Thymus (tissue), 11 donors: Measurements from ENCODE around the gene WWTR1. TPM values are rescaled to one million over a fixed set of nuclear protein-coding genes. Genes with fewer than 3 reads are reported as not detected.
A peak's percentile ranks its signal among the peaks of the same experiment; 100 is the strongest.

Experiments used
- DNase-seq, 9 donors: peaks; one replicate each; pipeline ENCODE4 v3.0.0-alpha.2; 2013; ENCODE audit warnings: low spot score in 9 of 9, low read depth in 6 of 9, missing footprints in 1 of 9
- H3K27ac ChIP-seq, 2 donors: one replicate each; pipeline ENCODE4 v1.5.1; 2013; ENCODE audit warnings: control low read depth in 1 of 2, low read depth in 1 of 2, low read length in 1 of 2, mild to moderate bottlenecking in 1 of 2, moderate library complexity in 1 of 2
- H3K27me3 ChIP-seq, 2 donors: one replicate each; pipeline ENCODE4 v1.5.1; 2013; ENCODE audit warnings: low read length in 1 of 2; ENCODE audit not compliant: control insufficient read depth in 2 of 2, insufficient read depth in 1 of 2
- H3K36me3 ChIP-seq, 2 donors: one replicate each; pipeline ENCODE4 v1.5.1; 2013; ENCODE audit warnings: low read length in 1 of 2, mild to moderate bottlenecking in 1 of 2, moderate library complexity in 1 of 2; ENCODE audit not compliant: control insufficient read depth in 2 of 2, insufficient read depth in 2 of 2
- H3K4me1 ChIP-seq, 2 donors: one replicate each; pipeline ENCODE4 v1.5.1; 2013; ENCODE audit warnings: low read length in 2 of 2; ENCODE audit not compliant: control insufficient read depth in 2 of 2, insufficient read depth in 2 of 2
- H3K4me3 ChIP-seq, 2 donors: one replicate each; pipeline ENCODE4 v1.5.1; 2013; ENCODE audit warnings: low read length in 2 of 2, control low read depth in 1 of 2, mild to moderate bottlenecking in 1 of 2
- H3K9me3 ChIP-seq, 2 donors: one replicate each; pipeline ENCODE4 v1.5.1; 2013; ENCODE audit warnings: low read length in 1 of 2, mild to moderate bottlenecking in 1 of 2; ENCODE audit not compliant: control insufficient read depth in 2 of 2, insufficient read depth in 1 of 2
- WGBS: extraction: QIAGEN DNeasy Blood & Tissue Kit; methylation state at CpG from one replicate; pipeline ENCODE4 v1.1.7; 2013; 5-methylcytosine and 5-hydroxymethylcytosine counted together
- polyA plus RNA-seq: library from polyadenylated mRNA; stranded (reverse); fragments of 200-250 nt; gene quantifications from one replicate; pipeline ENCODE4 v1.2.3, GENCODE V29; 2013
- total RNA-seq: library from RNA; stranded (reverse); fragments of 120-200 nt; gene quantifications from one replicate; pipeline ENCODE4 v1.2.4, GENCODE V29; 2013
- donor health status: healthy.

The WWTR1 gene
- total and polyA plus RNA-seq, 2 donors = 1.6 to 12.9 TPM

DNA sequence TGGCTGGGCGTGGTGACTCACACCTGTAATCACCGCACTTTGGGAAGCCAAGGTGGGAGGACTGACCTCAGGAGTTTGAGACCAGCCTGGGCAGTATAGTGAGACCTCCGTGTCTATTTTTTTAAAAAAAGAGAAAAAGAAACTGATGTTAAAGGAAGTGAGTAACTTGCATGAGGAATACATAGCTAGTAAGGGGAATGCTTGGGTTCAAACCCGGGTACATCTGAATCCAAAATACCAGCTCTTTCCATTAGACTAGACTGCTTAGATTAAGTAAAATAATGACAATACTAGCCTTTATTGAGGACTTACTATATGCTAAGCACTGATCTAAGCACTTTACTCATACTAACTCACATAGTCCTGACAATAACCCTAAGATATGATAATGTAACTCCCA is 160.9 kb downstream of the WWTR1 start:
- 96% methylated on average over 4 of the region's 4 CpGs for WGBS

DNA sequence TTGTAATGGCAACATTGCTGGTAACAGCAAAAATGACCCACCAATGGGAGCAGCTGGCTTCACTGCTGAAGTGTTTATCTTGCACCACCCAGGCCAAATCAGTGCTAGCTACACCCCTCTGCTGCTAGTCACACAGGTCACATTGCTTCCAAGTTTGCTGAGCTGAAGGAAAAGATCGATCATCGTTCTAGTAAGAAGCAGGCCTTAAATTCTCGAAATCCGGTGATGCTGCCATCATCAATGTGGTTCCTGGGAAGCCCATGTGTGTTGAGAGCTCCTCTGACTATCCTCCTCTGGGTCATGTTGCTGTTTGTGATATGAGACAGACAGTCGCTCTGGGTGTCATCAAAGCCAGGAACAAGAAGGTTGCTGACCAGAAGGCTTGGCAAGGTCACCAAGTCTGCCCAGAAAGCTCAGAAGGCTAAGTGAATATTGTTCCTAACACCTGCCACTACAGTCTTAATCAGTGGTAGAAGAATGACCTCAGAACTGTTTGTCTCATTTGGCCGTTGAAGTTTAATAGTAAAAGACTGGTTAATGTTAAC is 162.2 kb downstream of the WWTR1 start:
- 97% methylated on average over 6 of the region's 6 CpGs for WGBS
- Histone ChIP-seq H3K9me3 (no peaks in the 10 kb centered on the region), H3K27ac (no peak overlapping the region), H3K27me3 (no peaks in the 10 kb centered on the region), H3K36me3 (no peaks in the 10 kb centered on the region), H3K4me3 (no peak overlapping the region), H3K4me1 (no peaks in the 10 kb centered on the region)
- no peak for DNase-seq

More for the DNA sequence above, 160.9 kb downstream of the WWTR1 start:
- Histone ChIP-seq H3K4me3 (no peak overlapping the region), H3K36me3 (no peaks in the 10 kb centered on the region), H3K9me3 (no peaks in the 10 kb centered on the region), H3K27ac (no peak overlapping the region), H3K27me3 (no peaks in the 10 kb centered on the region), H3K4me1 (no peaks in the 10 kb centered on the region)
- DNase-seq = no peak

DNA sequence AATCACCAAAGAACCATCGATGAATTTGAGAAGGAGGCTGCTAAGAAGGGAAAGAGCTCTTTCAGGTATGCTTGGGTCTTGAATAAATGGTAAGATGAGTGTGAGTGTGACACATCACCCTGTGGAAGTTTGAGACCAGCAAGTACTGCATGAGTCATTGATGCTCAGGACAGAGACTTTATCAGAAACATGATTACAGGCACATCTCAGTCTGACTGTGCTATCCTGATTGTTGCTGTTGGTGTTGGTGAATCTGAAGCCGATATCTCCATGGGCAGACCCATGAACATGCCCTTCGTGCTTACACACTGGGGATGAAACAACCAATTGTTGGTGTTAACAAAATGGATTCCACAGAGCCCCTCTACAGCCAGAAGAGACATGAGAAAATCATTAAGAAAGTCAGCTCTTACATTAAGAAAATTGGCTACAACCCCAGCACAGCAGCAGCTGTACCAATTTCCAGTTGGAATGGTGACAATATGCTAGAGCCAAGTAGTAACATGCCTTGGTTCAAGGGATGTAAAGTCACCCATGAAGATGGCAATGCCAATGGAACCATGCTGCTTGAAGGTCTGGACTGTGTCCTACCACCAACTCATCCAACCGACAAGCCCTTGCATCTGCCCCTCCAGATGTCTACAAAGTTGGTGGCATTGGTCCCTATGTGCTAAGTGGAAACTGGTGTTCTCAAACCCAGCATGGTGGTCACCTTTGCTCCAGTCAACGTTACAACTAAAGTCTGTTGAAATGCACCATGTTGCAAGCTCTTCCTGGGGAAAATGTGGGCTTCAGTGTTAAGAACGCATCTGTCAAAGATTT is 162.9 kb downstream of the WWTR1 start:
- Histone ChIP-seq H3K36me3 (no peaks in the 10 kb centered on the region), H3K4me3 (no peak overlapping the region), H3K4me1 (no peaks in the 10 kb centered on the region), H3K27me3 (no peaks in the 10 kb centered on the region), H3K9me3 (no peaks in the 10 kb centered on the region), H3K27ac (no peak overlapping the region)
- 97% methylated on average over 6 of the region's 6 CpGs for WGBS
- DNase-seq = no peak

DNA sequence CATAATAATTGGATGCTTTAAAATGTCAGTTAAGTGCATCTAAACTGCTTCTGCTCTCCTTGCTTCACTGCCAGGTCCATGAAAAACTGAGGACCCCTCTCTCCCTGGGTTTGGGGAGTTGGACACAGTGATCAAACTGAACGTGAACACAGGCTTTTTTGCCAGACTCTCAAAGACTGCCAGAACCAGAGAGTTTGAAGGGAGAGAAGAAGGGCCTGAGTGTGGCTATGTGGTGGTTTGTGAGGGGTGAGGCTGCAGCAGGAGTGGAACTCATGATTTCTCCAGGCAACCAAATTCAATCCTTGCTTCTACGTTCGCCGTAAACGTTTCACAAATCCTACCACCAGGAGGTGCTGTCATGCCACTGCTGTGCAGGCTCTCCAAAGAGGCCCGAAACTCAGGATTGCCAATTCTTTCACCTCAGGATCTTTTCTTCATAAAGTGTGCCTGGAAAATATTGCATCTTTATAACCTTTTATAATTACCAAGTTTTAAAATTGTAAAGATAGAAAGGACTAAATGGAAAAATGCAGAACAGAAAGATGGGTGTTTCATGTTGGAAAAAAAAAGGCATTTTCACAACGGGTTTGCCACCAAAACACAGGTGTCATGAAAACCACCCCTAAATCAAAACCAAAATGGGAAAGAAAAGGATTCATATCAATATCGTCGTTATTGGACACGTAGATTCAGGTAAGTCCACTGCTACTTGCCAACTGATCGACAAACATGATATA is 163.6 kb downstream of the WWTR1 start:
- Histone ChIP-seq H3K27me3 (no peaks in the 10 kb centered on the region), H3K4me3 (no peak overlapping the region), H3K27ac (no peak overlapping the region), H3K4me1 (no peaks in the 10 kb centered on the region), H3K9me3 (no peaks in the 10 kb centered on the region), H3K36me3 (no peaks in the 10 kb centered on the region)
- peak in 6 of 9 donors; percentile 15 to 55 (median 19) for DNase-seq
- 51% methylated on average over 11 of the region's 11 CpGs for WGBS

DNA sequence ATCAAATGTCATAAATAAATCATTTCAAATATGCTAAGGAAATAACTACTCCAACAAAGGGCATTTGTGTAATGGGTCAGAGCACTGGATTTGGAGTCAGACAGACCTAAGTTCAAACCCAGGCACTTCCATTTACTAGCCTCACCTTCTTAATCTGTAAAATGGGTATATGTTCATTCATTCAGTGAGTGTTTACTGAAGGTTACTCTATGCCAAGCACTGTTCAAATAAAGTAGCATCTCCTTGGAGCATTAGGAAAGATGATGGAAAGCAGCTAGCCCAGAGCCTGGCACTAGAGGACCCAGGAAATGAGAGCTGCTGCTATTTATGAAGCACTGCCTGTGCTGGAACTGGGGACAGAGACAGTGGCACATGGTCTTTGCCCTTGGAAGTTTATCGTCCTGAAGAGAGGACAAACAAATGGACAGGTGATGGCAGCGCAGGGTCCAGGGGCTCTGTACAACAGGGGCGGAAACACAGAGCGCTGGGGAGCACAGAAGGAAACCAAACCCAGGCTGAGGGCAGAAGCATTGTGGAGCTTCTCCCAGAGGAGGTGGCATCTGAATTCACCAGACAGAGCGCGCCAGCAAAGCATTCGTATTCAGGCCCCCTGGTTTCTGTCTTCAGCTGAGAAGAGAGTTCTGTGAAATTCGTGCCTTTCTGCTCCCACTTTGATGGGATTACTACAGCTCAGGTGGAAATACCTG is 164.4 kb downstream of the WWTR1 start:
- Histone ChIP-seq H3K27ac (no peak overlapping the region), H3K36me3 (no peaks in the 10 kb centered on the region), H3K4me3 (no peak overlapping the region), H3K4me1 (no peaks in the 10 kb centered on the region), H3K27me3 (no peaks in the 10 kb centered on the region), H3K9me3 (no peaks in the 10 kb centered on the region)
- DNase-seq = no peak
- WGBS = 95% methylated on average over 8 of the region's 8 CpGs

DNA sequence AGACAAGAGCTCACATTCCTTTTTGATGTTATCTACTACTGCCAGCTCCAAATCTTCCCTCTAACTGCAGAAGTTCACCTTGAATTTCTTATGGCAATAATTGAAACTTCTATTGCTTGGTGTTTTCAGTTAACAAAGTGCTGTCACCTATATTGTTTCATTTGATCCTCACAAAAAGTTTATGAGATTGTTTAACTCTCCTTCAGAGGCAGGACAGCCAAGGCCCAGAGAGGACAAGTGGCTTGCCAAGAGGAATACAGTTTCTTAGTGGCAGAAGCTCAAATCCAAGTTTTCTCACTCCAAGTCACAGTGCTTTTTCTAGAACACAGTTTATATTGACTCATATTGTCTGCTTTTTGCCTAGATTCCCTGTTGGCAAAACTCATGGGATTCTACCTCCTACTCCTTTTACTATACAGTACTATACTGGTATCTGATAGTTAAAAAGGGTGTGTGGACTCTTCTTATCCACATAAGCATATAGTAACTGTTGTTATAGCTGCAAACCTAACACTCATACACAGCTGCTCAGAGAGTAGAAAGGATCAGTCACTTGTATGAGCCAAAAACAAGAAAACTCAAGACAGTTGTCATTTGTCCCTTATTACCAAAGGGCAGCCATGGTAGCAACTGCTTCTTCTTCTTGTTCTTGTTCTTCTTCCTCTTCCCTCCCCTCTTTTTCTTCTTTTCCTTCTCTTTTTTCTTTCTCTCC is 167.4 kb downstream of the WWTR1 start:
- H3K27me3 ChIP-seq = no peaks in the 10 kb centered on the region
- DNase-seq = no peak
- no peaks in the 10 kb centered on the region for H3K4me1 ChIP-seq
- H3K4me3 ChIP-seq = no peak overlapping the region
- no peak overlapping the region for H3K27ac ChIP-seq
- no peaks in the 10 kb centered on the region for H3K9me3 ChIP-seq
- H3K36me3 ChIP-seq = no peaks in the 10 kb centered on the region

DNA sequence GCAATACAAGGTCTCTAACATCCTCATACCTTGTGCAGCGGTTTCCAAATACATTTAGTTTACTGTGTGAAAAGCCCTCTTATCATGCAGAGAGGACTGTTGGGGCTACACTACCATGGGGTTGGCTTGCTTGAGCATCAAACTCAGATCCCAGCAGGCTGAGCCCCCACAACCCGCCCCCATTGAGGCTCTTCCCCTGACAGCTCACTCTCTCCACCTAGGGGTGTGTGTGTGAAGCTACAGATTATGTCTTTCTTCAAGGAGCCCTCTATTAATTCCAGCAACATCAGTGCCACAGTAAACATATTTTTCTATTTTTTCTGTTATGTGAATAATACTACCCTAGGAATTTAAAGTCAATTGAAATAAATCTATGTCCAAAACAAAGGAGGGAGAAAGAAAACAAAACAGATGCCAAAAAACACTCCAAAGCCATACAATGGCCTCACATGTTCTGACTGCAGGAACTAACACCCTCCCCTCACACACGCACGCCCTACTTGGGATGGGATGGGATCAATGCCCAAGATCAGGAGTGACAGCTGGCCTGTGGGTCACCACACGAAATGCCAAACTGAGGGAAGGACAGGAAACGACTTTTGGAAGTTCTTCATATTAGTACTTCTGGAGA is 168.7 kb downstream of the WWTR1 start:
- no peaks in the 10 kb centered on the region for H3K36me3 ChIP-seq
- WGBS = 82% methylated on average over 6 of the region's 6 CpGs
- no peaks in the 10 kb centered on the region for H3K9me3 ChIP-seq
- no peaks in the 10 kb centered on the region for H3K27me3 ChIP-seq
- H3K4me3 ChIP-seq = no peak overlapping the region
- H3K27ac ChIP-seq = no peak overlapping the region
- DNase-seq = no peak
- no peaks in the 10 kb centered on the region for H3K4me1 ChIP-seq

DNA sequence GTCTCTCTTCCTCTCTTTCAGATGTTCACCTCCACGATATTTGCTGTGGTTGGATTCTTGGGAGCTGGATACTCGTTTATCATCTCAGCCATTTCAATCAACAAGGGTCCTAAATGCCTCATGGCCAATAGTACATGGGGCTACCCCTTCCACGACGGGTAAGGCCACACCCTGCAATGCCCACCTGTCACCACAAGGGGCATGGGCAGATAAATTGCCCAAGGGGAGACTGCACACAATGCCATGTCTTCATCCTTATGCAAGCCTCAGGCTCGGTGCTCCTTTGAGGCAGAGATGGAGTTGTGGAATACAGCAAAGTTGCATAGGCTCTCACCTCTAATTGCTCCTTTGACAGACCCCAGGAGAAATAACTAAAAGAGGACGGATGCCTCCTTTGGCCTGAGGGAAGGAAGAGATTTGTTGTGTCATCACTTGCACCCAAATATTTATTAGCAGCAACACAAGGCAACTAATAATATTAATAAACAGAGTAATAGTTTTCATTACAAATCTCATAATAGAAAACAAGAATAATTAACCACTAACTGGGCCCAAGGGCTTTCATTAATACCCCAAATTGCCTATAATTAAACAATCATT is 170.1 kb downstream of the WWTR1 start:
- no peaks in the 10 kb centered on the region for H3K4me1 ChIP-seq
- H3K36me3 ChIP-seq = no peaks in the 10 kb centered on the region
- no peaks in the 10 kb centered on the region for H3K27me3 ChIP-seq
- H3K4me3 ChIP-seq = no peak overlapping the region
- H3K9me3 ChIP-seq = no peaks in the 10 kb centered on the region
- no peak overlapping the region for H3K27ac ChIP-seq
- 88% methylated on average over 6 of the region's 6 CpGs for WGBS
- DNase-seq = peak in 3 of 9 donors; percentile 7 to 30 (median 24)
